NCI-H748 (cell line): Measurements from ENCODE around the gene MAPK11.

ENCODE experiments used
- DNase-seq: peaks from one replicate; lab custom pipeline; 2025; ENCODE audit not compliant: unreplicated experiment; lab: John Stamatoyannopoulos, UW

MAPK11 gene

DNA sequence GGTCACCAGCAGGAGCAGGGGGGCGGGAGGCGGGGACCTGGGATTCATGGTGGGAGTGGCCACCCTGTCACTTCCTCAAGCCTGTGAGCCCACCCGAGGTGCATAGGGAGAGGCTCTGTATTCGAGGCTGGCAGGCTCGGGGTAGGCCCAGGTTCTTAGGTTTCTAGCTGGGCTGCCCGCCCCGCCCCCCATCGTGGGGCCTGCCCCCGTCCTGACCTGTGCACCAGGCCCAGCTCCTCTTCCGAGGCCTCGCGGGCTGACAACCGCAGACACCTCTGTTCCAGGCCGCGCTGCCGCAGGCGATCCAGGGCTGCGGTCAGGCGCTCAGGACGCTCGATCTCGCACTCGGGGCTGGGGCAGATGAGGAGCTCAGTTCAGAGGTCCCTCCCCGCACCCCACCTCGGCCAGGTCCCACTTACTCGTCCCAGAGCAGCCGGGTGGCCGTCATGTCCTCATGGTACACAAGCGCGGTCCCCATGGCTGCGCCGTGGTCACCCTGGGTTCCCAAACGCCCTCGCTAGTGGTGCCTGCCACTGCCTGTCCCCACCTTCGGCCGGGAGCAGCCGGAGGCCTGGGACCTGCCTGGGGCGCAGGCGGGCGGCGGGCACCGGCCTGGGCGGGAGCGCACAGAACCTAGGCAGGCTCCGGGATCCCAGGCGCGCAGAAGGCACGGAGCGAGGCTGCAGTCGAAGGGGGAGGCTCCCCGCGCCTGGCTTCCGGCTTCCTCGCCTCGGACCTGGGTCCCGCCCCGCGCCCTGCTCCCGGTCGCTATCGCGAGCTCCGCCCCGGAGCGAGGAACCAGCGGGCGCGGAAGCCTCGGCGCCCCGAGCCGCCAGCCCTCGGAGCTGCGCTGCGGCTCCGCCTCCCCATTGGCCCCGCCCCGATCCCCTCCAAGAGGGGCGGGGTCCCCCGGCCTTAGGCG lies 19.4 kb downstream of the MAPK11 start, which contains the start of gene HDAC10:
Gene HDAC10 (minus strand): TSS at position 711 of the 922 bp plus-strand sequence. CDS start 233 bp downstream, at position 478.
- peak; percentile 88 for DNase-seq

DNA sequence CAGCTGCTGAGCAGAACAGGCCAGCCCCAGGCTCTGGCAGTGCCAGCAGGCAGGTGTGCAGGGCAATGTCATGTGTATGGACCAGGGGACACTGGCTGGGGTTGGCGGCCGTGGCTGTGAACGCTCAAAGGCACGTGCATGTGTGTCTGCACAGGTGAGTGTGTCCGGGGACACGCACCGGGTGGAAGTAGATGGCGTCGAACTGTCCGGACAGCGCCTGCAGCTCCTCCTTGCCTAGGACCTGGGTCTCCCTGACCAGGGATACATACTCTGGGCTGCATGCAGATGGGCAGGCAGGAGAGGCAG lies 20.0 kb downstream of the MAPK11 start:
- no peak for DNase-seq

DNA sequence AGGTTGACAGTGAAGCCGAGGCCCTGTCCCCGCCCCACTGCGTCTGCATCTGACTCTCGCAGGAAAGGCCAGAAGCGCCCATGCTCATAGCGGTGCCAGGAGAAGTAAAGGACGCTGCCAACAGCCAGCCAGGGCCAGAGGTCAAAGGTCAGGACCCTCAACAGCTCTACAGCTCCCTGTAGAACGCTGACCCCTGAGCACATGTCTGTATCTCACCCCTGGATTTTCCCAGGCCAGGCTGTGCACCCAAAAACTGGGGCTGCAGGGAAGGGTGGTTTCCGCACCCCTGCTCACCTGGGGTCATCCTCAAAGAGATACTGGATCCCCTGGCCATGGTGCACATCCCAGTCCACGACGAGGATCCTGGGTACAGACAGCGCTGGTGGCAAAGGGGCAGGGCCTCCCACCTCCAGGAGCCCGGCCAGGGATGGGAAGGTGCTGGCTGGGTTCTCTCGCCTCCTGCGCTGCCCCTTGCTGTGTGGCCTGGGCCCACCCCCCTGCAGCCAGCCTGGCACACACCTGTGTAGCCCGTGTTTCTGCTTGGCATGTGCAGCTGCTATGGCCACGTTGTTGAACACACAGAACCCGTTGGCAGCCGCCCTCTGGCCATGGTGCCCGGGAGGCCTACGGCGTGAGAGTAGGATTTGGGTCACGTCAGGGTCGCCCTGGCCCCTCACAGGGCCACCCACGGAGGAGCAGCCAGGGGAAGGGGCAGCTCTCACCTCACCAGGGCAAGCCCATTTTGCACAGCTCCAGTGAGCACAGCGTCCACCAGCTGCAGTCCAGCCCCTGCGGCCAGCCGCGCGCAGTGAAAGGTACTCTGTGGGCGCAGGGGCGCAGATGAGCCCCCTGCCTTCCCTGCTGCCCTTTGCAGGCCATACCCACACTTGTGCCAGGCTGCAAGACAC lies 20.6 kb downstream of the MAPK11 start:
- no peak for DNase-seq

DNA sequence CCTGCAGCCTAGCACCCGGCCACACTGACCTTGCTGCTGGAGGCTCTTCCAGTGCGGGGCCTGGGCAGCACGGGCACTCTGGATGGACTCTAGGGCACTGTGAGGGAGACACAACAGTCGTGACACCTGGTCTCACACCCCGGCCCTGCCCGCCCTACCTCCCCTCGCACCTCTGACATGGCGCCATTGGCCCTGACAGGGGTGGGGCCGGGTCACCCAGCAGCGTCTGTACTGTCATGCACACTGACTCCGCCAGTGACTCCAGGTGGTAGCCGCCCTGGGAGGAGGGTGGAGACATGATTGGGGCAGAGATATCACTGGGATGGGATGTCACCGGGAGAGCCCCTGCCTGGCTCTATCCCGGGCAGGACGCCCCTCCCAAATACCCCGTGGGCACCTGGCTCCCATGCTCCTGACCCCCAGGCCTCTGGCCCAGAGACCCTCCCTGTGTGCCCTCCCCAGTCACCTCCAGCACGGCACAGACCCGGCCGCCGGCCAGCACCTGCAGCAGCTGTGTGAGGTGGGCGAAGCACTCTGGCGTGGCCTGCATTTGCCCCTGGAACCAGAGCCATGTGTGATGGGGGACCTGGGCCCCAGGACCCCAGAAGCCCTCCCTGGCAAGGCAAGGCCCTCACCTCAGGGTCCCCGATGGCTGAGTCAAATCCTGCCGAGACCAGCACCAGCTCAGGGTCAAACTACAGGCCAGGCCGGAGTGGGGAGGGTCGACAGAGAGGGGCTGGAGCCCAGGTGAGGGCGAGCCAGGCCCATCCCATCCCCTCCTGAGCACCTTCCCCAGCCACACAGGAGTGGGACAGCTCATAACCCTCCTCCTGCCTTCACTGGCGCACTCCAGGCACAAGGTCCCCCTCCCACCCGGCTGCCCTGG lies 21.7 kb downstream of the MAPK11 start:
- DNase-seq = no peak

DNA sequence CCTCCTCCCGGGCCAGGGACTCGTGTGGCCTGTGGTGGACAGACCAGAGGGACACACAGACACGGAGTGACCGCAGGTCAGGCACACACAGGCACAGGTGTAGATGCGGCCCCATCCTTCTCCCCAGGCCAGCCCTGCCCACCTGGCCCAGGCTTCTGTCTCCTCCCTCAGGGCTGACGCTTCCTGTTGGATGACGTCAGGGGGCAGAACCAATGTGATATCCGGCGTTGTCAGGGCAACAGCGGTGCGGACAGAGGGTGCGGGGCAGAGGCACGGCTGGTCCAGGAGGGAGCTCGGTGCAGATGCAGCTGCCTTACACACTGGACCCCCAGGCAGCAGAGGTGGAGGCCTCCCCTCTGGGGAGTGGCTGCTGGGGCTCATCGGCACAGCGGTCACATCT lies 22.4 kb downstream of the MAPK11 start:
- peak; percentile 95 for DNase-seq

DNA sequence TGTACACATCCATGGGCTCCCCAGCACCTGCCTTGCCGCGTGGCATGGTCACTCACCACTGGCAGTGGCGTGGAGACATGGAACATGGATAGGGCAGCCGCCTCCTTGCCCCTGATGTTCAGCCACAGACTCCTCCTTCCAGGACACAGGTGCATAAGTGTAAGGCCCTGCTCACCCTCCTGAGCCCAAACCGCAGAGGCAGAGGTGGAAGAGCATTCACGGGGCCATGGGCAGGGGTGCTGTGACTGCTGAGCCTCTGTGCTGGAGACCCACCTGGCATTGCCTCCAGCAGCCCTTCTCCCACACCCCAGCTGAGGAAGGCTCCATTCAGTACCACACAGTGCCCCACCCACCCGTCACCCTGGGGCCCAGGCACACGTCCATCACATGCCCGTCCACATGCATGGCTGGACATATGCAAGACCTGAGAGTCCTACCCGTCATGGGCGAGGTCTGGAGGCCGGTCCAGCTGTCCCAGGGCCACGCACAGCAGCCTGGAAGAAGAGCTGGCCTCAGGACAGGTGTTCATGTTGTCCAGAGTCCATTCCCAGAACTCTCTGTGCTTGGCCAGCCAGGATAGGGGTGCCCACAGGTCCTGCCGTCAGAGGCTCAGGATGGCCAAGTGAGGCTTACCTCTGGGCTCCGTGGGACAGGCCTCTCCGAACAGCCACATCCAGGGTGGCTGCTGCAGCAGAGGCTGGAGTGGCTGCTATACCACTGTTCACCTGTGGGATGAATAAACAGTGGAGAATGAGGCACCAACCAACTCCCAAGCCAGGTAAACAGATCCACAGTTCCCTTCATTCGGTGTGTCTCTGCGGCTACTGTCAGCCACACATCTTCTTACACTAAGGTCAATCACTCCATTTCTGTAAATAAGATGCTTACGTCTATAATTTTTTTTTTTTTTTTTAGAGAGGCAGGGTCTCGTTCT lies 23.7 kb downstream of the MAPK11 start:
- no peak for DNase-seq

DNA sequence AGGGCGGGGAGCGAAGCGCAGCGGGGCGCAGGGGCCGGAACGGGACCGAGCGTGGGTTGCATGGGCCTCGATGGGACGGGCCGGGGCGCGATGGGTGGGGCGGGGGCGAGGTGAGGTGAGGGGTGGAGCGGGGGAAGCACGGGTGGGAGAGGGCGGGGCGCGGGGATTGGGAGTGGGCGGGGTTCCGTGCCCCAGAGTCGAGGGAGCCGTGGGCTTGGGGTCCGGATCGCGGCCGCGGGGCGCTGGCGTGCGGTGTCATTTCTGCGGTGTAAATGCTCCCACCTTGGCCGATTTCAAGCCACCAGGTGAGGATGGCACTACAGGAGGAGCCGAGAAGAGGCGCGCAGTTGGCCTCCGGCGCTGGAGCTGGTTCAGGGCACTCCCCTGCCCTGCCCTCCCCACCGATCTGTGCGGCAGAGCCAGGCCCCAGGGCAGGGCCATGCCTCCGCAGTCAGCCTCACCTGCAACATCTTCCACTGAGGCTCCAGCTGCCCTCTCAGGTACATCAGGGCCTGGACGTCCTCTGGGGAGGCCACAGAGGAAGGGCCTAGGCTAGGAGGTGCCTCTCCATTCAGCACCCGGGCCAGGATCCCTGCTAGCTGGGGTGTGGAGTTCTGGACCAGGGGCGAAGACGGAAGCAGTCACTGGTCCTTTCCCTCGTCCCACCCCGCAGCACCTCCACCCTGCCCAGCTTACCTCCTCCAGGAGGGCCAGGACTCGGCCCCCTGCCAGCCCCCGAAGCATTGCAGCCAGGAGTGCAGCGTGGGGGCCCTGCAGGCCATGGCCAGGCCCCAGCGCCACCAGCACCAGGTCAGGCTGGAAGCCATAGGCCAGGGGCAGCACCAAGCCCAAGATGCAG lies 24.7 kb downstream of the MAPK11 start:
- peak; percentile 61 for DNase-seq

DNA sequence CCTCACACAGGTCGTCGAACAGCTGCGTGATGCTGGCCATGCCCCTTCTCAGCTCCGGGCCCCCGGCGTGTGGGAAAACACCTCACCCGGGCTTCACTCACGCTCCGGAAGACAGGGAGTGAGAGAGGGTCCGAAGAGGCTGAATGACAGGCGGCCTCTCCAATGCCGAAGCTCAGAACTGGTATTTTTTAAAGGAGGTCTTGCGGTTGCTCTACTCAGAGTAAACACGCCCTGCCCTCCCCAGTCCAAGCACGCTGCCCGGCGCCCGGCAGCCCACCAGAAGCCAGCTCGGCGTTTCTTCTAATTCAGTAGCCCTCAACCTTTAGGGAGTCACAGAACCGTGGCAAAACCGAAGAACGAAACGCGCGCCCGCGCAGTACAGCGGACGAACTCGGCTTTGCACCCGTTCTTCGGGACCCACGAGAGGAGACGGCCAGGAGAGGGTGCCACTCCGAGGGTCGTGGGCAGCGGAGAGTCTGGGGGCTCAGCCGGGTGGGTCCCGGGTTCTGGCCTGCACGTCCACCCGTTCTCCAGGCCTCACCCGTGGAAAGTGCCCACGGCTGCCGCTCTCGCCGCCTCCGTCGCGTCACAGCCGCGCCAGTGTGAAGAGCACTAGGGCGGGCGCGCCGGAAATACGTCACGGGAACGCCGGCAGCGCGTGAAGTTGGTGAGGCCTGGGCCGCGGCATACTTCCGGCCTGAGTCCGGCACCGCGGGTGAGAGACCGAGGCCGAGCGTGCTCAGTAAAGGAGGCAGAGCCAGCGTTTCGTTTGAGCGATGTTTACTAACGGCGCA lies 25.6 kb downstream of the MAPK11 start, which contains the start of gene TUBGCP6:
Gene TUBGCP6 (minus strand): TSS at position 604 of the 794 bp plus-strand sequence. CDS start 564 bp downstream, at position 40.
- peak; percentile 96 for DNase-seq

DNA sequence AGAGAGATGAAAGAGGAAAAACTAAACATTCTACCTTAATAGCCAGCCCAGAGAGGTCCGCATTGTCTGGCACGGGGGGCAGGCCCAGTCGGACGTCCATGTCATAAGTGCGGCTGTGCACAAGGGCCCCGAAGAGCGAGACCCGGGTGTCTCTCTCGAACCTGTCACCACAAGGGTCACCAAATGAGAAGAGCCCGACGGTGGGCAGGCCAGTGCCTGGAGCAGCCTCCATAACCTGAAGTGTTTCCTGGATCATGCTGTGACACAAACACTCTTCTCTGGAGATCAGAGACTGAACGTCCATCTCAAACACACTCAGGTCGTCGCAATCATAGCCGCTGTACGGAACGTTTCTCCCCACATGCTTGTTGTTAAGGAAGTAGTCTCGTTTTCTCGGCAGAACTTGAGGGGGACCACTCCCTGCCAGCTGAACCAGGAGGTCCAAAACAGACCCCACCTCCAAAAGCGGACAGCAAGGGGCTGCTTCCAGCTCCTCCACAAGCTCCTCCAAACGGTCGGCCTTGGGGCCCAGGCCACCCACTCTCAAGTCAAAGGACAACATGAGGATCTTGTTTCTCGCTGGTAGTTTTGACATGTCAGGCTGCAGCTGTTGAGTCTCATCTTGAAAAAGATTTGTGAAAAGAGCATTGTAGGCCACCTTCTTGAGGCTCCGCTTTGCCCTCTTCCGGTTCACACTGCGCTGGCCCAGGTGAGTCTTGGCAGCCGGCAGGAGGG lies 26.3 kb downstream of the MAPK11 start:
- DNase-seq = peak; percentile 33

DNA sequence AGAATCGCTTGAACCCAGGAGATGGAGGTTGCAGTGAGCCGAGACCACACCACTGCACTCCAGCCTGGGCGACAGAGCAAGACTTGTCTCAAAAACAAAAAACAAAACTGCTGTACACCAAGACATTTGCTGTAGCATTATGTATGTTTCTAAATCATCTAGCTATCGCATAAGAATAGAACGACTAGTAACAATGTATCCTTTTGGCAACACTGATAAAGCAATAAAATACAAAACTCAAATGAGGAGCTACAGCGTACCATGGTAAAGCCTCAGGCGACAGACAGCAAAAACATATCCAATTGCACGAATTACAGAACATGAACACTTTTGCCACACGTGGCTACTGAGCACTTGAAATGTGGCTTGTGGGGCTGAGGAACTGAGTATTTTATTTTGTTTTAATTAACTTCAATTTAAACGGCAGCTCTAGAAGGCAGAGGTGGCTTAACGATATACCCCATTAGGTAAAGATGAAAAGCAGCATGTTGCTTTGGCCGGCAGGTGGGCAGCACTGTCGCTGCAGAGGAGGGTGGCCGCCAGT lies 27.7 kb downstream of the MAPK11 start:
- no peak for DNase-seq

DNA sequence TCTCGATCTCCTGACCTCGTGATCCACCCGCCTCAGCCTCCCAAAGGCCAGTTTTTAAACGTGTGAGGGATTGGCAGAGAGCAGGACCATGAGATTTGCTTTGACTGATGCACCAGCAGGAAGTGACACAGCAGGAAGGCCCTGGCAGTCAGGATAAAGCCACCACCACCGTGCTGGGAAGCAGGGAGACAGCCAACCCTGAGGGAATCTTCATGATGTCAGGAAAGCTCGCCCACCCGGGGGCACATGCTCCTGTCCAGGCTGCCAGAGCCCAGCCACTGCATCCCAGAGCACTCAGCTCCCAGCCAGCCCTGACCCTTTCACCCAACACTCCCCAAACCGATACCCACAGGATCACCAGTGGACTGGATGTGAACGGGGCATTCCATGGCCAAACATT lies 31.4 kb downstream of the MAPK11 start:
- DNase-seq = no peak

DNA sequence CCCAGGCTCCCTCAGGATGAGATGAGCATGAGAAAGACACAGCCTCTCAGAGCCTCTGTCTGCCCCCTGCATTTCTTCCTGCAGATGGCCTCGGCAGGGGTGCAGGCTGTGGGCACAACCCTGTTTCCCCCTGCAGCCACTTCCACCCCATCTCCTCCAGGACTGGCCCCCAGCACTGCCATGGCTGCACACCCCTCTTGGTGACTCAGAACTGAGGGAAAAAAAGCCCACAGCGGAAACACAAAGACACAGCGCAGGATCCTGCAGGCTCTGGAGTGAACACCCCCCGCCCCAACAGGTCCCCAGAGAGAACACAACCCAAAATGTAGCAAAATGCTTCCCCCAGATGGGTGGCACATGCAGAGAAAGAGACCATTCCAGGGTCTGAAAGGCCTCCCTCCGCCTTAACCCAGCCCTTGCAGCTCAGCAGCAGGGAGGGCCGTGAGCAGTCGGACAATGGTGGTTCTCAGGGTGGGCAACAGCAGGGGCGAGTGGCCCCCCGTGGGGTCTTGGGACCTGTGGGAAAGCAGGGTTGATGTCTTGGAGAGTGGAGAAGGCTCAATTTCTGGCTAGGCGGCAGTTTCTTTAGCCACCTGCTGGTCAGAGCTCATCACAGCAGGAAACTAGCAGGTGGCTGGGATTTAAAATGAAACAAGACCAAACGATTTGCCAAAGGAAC lies 33.3 kb downstream of the MAPK11 start:
- DNase-seq = peak; percentile 30

DNA sequence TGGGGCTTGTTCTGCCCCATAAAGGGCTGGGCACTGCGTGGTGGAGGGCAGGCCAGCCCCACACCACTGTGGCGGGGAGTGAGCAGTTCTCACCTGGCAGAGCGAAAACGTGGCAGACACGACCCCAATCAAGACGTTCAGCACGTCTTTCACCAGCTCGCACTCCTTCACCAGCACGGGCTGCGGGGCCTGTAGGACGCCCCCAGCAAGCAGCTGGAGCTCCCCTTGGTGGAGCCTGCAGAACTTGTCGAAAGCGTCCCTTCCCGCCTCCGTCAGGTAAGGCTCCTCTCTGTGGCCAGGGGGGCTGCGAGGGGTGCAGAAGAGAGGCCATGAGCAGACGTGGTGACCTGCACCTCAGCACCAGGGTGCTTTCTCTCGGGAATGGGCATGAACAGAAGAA lies 37.0 kb downstream of the MAPK11 start:
- no peak for DNase-seq

DNA sequence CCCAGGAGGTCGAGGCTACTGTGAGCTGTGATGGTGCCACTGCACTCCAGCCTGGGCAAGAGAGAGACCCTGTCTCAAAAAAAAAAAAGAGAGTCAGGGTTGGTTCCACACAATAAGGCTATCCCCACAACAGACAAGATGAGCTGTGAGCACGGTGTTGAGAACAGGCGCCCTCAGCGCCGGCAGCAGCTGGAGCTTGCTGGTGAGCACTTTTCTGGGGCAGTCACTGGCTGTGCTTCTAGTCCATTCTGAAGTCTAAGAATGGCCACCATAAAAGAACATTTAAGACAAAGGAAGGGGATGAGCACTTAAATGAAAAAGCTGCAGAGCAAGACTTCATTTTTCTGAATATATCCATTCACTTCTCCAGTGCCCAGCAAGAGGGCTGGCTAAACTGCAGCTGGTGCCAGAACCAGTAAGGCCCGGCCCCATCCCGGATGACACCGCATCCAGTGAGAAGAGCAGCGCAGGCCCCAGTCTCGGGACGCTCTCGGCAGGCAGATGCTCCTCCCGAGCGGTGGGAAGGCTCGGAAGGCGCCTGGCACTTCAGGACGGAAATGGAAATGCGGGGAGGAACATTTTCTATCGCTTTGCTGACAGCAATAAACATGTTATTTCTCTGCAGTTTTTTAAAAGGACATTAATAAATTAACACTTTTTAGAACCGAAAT lies 37.6 kb downstream of the MAPK11 start:
- no peak for DNase-seq

DNA sequence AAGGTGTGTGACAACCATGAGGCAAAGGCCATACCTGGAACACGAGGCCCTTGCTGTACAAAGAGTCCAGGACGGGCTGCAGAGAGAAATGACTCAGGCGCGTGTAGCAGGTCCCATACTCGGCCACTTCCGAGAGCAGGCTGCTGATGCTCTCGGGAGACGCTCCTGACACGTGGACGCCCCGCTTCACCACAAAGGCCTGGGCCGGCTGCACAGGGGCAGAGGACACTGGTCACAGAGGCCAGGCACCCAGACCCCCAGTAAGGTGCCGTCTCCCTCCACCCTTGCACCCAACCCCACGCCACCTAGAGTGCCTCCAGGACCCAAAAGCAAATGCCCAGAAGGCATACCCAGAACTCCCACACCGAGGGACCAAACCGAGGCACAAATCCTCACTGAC lies 40.8 kb downstream of the MAPK11 start:
- no peak for DNase-seq

DNA sequence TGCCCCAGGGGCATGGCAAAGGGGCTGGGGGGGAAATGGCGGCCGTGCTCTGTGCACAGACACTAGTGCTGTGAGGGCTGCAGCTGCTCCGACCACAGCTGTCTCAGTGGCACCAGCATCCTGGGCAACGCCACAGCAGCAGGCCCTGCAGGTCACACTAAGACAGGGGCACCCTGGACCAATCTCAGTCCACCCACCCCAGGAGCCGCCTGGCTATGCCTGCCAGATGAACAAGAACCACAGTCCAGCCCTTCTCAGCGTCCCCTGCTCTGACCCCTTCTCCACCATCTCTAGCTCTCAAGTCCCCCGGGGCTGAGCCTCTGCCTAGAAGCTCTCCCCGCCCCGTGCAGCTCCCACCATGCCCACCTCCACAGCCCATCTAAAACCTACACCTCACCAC lies 41.8 kb downstream of the MAPK11 start:
- DNase-seq = no peak
